HG02973 (cell line): ENCODE data around the gene THBS4.
A peak's percentile ranks its signal among the peaks of the same experiment; 100 is the strongest.
"Not testable (repeated sequence)": the region's sequence is repeated elsewhere in the genome, so short reads cannot be mapped to it uniquely, and the experiment has no call there.

Experiments used
- ATAC-seq: cut with Tn5 transposase; IDR thresholded peaks from one replicate; pipeline ENCODE4 v1.9.1; 2021; ENCODE audit warnings: moderate library complexity; ENCODE audit not compliant: unreplicated experiment

THBS4 gene

DNA sequence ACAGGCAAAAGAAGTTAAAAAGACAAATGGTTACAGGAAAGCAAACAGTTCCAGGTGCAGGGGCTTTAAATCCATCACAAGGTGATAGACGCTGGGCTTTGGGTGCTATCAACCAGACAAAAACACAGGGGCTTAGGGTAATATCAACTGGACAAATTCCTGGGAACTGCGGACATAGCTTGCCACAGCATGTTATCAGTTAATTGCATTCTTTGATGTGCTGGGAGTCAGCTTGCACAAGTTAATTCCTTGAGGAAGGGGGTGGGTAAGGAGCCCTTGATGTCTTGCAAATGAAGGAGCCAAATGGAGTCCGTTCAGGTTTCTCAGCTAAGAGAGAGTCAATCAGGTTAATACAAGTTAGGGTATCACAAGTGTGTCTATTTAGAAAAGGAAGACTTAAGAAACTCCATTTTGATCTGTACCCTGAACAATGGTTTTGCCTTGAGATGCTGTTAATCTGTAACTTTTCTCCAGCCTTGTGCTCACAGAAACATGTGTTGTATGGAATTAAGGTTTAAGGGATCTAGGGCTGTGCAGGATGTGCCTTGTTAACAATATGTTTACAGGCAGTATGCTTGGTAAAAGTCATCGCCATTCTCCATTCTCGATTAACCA lies 76.3 kb downstream of the THBS4 start:
- ATAC-seq: not testable (repeated sequence)

DNA sequence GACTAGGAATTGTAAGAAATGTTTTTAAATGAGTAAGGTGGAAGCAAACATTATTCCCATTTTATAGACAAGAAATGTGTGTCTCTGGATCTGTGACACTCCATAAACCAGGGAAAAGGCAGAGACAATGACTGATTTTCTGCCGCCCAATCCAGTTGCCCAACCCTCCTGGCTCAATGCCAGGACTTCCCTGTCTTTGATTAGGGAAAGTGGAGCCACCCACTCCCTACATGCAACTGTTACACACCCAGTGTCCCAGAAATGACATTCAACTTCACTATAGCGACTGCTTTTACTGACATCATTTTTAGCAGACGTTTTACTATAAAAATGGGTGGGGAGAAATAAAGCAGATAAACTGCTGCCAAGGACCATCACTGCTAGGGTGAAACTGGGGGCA lies 79.7 kb downstream of the THBS4 start:
- ATAC-seq: no peak

DNA sequence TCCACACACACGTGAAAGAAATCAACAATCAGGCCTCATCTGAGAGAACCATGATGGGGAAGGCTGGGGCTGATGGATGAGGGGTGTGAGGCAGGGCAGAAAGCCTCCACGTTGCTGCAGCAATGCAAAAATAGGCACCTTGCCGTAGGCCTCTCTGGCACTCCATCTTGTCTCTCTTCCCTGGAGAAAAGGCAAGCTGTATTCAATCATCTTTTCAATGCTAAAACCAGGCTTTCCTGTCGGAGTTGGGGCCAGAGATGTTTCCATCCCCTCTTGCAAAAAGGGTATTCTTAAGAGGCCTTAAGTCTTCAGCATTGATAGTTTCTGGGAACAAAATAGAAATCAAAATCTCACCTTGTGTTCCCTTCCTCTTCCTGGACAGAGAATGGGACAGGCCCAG lies 80.9 kb downstream of the THBS4 start:
- no peak for ATAC-seq

DNA sequence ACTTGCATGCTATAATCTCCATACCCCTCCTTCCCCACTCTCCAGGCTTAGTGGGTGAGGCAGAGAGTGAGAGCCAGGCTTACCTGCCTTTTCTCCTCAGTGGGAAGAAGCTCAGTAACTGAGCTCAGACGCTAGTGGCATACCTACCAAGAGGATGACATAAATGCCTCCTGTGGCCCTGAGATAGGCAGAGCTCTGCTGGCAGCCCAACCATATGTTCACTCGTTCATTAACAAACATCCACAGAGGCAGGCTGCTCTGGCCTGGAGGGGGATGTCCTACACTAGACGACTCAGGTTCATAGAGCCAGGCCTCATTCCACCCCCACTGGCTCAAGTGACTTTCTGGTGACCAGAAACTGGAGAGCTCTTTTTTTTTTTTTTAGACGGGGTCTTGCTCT lies 81.3 kb downstream of the THBS4 start:
- ATAC-seq: no peak

DNA sequence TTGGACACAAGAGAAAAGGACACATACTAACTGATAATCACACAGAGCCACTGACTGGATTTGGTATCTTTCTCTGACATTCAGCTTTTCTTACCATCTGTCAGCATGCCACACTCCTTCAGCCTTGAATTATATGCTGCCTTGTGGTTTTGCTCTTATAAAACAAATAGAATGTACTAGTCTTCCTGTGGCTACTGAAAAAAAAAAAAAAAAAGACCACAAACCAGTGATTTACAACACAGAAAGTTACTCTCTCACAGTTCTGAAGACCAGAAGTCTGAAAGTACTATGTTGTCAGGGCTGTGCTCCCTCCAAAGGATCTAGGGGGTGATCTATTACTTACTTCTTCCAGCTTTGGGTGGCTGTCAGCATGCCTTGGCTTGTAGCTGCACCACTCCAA lies 82.3 kb downstream of the THBS4 start:
- no peak for ATAC-seq

DNA sequence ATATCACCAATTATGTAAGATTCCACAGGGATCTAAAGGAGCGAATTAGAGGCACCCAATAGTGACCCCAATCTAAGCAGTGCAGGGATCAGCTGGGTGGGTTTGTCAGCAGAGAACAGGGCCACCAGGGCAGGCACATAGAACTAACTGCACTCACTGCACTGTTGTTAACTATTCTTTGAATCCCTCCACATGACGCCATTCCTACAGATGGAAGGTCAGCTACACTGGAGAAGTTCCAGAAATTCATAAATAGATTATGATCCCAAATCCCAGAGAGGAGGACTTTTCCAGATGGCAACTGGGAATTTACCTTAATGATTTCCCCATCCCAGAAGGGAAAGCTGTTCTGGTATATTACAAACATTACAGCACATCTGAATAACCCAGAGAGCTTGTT lies 84.2 kb downstream of the THBS4 start:
- no peak for ATAC-seq

DNA sequence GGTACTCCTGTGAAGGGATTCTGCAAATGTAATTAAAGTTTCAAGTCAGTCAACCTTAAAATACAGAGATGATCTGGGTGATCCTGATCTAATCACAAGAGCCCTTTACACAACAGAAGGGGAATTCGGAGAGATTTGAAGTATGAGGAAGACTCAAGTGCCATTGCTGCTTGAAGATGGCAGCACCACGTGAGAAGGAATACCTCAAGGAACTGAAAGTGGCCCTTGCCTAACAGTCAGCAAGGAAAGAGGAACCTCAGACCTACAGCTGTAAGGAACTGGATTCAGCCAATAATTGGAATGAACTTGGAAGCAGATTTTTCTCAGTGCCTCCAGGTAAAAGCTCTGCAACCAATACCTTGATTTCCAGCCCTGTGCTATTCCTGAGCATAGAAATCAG lies 87.4 kb downstream of the THBS4 start:
- no peak for ATAC-seq

DNA sequence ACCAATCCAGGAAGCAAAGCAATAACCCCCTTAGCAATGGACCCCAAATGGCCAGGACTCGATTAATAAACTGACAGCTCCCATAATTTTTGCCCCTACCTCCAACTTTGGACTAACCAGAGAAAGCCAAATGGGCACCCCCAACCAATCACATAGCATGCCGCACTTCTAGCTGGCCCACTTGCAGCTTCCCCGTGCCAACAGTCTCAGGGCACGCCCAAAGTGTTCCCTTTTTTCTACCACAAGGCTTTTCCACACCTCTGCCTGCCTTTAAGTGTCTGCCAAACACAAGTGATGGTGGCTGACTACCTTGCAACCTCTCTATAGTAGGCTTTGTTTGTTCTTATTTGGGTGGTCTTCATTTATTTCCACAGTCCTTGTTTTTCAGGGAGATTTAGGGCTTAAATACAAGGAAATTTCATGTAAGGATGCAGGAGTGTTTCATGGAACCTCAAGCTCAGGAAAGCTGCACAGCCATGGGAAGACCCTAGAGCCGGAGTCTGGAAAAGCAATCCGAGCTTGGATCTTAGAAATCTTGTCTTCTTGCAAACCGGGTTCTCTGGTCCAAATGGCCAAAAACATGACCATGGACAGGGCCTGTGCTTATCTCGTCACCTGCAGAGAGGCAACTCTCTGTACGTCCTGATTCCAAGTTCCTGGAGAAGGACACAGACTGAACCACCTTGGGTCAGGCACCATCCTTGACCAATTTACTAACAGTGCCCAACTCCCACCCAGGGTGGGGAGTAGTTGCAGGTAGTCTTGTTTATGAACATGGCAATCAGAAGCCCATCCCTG lies 89.2 kb downstream of the THBS4 start:
- ATAC-seq: no peak

DNA sequence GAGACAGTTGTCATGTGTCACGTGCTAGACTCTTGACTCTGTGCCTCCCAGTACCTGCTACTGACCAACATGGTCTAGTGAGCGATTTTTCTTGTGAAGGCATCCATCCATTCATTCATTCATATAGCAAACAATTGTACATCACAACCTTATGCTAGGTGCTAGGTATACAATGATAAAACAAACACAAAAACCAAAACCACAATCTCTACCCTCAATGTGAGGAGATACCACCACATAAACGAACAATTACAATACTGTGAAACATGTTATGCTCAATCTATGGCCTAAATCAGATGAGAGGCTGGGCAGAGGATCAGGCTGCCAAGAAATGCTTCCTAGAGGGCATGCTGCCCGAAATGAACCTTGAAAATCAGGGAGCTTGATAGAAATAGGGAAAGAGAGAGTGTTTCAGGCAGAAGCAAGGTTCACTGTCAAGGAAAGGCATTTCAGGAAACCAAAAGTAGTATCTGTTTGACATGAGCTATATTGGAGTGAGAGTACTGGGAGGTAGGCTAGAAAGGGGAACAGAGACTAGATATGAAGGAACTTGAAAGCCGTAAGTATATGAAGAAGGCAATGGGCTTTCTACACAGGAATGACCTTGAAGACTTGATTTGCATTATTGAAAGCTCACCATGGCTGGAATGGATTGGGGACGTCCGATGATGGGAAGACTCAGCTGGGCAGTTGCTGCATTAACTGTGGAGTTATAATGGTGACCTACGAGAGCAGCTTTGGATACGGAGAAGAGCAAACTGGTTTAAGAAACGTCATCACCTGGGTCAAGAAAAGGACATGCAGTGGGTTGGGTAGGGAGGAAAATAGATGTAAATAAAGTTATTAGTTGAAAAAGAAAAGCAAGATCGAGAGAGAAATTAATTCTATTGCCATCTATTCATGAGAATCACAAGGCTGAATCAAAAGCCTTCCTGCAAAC lies 90.1 kb downstream of the THBS4 start:
- peak; percentile 69 for ATAC-seq

DNA sequence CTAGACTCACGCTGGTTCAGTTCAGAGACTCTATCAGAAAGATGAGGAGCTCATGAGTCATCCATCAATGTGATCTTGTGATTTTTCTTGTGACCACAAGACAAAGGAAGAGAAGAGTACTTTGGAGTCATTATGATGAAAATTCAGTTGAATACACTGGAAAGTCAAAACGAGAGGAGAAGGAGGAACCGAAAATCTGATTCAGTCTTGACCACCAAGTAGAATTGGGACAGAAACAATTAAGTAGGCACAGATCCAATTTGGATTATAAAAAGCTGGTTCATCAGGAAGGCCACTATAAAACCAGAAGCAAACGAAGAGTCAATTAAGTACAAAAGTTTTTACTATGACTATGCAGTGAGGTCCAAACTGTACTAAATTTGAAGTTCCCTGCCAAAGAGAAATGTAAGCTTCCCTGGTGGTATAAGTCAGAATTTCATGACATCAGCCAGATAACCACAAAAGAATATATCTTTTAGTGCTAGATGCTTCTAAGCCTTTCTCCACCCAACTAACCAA lies 90.9 kb downstream of the THBS4 start:
- peak; percentile 61 for ATAC-seq

DNA sequence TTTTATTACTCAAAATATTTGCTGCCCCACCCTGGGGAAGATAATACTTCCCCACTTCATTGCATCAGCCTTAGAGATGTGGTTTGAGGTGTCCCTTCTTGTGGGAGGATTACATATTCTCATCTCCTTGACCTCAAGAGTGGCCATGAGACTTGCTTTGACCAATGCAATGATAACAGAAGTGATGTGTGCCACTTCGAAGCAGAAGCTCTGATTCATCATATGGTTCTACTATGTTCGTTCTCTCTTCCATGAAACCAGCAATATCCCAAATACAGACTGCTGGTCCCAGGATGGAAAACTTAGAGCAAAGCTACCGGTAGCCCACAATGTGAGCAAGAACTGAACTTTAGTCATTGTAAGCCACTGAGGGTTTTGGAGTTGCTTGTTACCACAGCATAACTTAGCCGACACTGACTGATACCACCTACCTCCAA lies 92.0 kb downstream of the THBS4 start:
- ATAC-seq: no peak

DNA sequence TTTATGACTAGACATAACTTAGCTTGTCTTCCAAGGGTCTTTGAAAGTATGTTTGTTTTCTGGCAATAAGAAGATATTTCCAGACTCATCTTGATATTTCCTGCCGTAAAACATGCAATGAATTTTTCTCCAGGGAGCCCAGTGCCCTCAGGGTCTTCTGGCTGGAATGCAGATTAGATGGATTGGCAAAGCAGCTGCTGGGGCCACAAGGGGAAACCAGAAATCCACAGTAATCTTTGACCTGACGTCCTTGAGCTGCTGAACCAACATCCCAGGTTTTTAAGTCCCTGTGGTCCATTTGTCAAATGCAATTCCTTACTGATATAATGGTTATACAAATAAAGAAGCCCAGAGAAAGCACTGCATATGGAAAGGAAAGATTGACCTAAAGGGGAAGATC lies 93.0 kb downstream of the THBS4 start:
- ATAC-seq: no peak

DNA sequence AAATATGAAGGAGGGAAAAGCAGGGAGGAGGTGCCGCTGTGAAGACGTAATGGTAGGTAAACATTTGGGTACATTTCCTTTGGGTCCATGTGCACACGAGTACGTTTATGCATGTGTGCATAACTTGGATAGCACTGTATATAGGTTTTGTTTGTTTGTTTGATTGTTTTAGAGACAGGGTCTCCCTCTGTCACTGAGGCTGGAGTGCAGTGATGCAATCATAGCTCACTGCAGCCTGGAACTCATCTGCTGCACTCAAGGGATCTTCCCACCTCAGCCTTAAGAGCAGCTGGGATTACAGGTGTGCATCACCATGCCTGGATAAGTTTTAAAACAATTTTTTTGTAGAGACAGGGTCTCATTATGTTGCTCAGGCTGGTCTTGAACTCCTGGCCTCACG lies 94.0 kb downstream of the THBS4 start:
- ATAC-seq: no peak
